GM19324 (cell line): ENCODE data around the gene PTPN20.

Source experiments
- ATAC-seq: cut with Tn5 transposase; IDR thresholded peaks from one replicate; pipeline ENCODE4 v1.9.1; 2021; ENCODE audit warnings: mild to moderate bottlenecking, moderate library complexity; ENCODE audit not compliant: unreplicated experiment, low FRiP score

Gene PTPN20

GRCh38 chr10:47046321-47047126 lies 135.3 kb downstream of the PTPN20 start:
- ATAC-seq = no peak

- ATAC-seq = no peak
These were observed 135.9 kb downstream of the PTPN20 start for GRCh38 chr10:47047127-47047504.

- ATAC-seq = no peak
These were observed 136.6 kb downstream of the PTPN20 start for GRCh38 chr10:47047577-47048525.

- no peak for ATAC-seq
These were observed 137.3 kb downstream of the PTPN20 start for GRCh38 chr10:47048526-47048905.

- no peak for ATAC-seq
These were observed 138.0 kb downstream of the PTPN20 start for GRCh38 chr10:47049056-47049851.

GRCh38 chr10:47049906-47050305 lies 138.7 kb downstream of the PTPN20 start:
- no peak for ATAC-seq

- no peak for ATAC-seq
These were observed 139.6 kb downstream of the PTPN20 start for GRCh38 chr10:47050618-47051455.

- no peak for ATAC-seq
These were observed 140.6 kb downstream of the PTPN20 start for GRCh38 chr10:47051741-47052238.
